CD4-positive, alpha-beta T cell treated with Interleukin-15 for 1 hour (primary cell): ENCODE measurements around the gene DDX5.
"Not testable (repeated sequence)": the region's sequence is repeated elsewhere in the genome, so short reads cannot be mapped to it uniquely, and the experiment has no call there.

Source experiments
- DNase-seq: peaks from one replicate; pipeline ENCODE4 v3.0.0-alpha.2; 2020

DDX5 gene

DNA sequence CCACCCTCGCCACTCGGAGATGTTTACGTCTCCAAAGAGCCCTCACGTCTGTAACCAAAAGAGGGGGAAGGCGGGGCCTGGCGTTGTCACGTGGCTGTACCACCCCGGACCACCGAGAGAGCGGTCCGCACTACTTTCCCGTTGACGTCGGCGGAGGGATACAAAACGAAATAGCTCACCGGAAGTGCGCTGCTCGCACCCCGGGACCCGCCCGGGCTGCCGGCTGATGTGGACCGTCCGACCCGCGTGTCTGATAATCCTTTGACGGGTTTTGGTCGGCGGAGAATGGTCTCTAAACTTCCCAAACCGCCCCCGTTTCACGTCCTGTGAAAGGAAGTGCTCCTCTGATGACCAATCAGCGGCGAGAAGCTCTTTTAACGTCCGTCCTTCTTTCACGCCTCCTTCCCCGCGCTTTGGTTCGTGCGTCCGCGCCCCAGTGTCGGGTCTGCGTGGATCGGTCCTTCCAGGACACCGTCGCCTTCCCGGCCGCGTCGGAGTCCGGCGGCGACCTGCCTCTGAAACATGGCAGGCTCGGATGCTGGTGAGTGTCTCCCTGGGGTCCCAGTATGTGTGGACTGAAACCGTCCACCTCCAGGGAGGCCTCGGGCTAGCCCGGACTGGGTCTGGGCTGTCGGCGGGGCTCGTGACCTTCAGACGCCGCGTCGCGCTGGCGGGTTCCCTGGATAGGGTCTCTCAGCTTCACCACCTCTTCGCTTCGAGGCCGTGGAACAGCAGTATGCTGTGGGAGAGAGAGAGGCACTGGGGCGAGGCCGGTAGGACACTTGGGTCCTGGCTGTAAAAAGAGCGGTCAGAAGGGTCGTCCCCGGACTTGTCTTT is 705 bp upstream of the DDX5 start, which contains the start of gene CEP95:
CEP95 (plus strand) TSS at position 402 of the 837 bp plus-strand sequence; CDS start at position 523, 121 bp downstream.
- DNase-seq, result peak; percentile 97

DNA sequence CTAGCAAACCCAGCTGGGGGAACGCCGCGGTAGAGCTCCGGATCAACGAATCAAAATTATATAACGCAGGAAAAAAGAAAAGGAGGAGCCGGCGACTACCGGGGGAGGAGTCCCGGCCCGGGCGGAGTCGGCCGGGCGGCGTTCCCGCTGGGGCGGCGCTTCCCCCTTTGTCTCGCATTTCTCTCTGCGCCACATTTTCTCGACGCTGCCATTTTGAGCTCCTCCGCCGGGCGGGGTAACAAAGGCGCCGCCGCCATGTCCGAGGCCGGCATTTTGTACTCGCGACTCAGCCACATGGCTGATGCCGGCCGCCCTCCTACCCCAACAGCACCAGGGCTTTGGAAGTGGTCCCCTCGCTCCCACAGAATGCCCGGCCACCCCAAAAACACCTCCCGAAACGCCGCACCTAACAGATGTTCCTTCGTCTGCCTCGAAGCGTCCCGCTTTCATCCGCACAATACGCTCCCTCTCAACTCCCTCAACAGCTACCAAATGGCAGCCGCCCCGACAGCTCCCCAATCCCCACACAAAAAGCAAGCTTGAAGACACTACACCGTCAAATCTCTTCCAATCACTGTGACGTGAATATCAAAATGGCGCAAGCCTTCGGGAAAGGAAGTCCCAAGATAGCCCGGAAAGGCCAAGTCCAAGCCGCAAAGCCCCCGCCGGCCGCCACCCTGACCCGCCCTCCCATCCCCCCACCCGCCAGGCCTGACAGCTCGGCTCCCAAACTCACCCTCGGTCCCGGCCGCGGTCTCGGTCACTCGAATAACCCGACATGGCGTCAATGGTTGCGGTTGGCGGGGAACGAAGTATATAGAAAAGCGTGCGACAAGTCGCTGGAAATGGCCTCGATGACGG is 519 bp downstream of the DDX5 start:
- DNase-seq, result peak; percentile 90

DNA sequence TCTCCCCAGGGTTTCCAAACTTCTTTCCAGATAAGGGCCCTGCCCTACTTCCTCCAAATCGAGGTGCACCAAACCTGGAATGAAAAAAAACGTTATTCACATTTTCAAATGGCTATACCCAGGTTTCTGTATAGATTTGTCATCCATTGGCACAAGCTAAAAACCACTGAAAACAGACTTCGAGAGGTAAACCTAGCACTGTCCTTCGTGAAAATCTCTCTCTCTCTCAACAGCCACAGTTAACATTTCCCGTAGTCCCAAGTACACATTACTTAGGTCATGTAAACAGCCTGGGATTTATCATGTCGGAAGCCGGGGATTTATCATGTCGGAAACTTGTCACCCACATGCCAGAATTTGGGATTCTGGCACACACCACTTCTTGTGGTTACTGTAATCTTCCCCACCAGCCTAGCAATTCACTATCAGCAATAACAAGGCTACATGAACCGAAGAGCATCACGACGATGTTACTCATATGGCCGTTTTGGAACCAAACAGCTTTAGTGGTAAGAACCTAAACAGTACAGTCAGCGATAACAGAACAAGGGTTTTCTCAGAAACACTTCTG is 1.2 kb downstream of the DDX5 start:
- DNase-seq, result no peak

DNA sequence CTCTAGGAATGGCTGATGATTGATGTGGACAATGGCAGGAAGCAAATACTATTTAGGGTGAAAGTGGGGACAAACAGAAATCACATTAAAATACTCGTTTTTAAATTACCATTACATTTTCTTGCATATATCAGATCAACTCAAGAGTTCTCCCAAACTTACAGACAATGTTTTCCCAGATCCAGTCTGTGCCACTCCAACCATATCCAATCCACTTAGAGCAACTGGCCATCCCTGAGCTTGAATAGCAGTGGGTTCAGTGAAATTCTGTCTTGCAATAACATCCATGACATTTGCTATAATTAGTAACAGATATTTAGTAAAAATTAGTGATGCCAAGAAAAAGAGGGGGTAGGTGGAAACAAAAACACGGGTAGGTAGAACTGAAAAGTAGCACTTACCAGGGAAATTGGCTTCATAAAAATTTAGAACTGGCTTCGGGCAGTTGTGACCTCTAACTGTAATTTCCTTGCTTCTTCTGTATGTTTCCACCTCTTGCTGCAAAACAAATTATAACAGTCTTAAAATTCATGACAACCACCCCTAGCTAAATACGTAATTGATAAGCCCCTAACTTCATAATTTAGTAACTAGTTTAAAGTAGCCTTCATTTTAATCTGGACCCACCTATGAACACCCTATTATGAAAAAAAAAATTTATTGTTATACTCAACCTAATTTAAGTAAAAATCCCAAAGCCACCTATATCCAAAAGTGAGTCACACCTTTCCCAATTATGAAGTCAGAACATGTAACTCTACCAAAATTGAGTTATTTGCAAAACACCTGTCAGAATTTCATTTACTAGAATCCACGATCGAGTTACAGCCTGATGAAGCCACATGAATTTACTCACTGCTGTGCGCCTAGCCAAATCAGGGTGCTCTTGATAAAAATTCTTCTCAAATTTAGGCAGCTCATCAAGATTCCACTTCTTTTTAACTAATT is 2.0 kb downstream of the DDX5 start:
- no peak for DNase-seq

DNA sequence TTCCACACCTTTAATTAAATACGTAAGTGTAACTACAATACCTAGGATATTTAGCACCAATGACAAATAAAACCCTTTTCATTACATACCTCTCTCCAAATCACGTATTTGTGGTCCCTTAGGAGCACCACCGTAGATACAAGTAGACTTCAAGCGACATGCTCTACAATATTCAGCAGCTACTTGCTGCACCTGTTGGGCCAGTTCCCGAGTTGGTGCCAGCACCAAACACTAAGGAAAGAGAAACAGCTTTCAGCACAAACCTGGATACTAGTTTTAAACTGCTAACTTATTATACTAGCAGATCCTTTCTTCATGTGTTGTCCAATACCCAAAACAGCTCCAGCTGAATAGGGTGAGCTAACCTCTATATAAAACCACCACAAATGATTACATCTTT is 2.7 kb downstream of the DDX5 start:
- no peak for DNase-seq

DNA sequence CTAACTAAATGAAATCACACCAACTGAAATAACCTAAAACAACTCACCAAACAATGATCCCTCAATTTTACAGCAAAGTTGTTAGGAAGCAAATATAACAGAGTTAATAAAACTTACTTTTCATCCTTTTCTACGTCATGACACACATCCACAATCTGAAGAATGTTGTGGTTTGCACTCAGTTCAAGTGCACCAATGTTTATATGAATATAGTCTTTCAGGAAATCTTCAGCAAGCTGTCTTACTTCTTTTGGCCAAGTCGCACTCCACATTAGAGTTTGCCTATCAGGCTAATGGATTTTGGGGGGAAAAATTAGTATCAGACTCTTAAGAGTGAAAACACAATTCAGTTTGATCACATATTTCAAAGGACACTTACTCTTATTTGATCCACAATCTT is 3.3 kb downstream of the DDX5 start:
- no peak for DNase-seq

DNA sequence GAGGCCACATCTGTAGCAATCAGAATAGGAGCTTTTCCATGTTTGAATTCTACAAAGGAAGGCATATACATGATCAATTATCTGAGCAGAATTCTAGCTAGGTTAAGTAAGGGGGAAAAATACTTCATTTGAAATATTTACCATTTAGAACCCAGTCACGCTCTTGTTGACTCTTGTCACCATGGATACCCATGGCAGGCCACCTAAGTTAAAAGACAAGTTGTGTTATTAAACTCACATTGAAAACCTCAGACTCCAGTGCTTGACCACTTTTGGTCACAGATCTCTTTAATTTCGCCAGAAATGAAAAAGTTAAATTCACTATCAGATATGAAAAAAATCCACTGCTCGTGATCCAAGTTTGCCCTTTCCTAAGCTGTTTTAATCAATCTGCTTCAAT is 4.1 kb downstream of the DDX5 start:
- DNase-seq, result no peak

DNA sequence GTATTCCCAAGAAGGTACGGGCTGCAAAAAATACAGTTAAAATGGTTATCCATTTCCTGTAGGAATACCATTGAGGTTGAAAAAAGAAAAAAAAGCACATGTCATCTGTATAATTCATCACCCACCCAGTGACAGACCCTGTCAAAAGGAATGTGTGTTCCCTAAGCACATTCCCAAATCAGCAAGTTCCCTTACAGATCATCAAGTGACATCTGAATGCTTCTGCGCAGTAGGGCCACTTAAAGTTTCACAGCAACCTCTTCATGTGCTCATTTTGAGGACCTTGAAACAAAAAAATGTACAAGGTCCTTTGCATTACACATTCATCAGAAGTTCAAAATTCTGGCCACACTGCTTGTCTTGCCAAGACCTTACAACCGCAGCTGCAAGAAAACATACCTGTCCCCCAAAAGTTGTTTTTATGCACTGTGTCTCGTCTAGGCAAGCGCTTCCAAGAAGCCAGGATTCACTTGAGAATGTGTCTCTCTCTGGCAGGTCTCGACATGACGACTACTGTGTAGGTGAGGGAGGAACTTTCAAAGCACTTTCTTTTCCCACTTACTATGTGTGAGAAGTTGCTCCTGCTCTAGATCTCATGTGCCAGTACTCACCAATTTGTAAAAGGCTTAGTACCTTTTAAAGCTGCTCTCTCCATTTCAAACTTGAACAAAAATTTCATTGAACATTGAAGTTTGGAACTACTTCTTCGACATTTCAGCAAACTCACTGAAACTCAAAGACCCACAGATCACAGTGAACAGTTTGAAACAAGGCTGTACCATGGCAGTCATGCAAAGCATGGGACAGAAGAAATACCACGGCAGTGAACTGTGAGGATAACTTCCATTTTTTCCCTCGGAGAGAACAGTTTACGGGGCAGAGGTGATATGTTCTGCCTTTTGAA is 5.0 kb downstream of the DDX5 start:
- DNase-seq, result no peak

DNA sequence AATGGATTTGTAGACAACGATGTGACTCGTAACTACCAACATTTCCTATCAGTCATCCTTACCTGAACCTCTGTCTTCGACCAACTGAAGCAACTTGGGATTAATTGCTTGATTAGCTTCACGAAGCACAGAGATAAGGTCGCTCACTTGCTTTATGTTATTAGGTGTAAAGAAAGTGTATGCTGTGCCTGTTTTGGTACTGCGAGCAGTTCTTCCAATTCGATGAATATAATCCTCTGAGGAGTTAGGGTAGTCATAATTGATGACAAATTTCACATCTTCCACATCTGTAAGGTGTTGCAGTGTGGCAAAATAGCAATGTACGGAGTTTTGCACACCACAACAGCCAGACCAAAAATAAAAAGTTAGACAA is 5.6 kb downstream of the DDX5 start:
- no peak for DNase-seq

DNA sequence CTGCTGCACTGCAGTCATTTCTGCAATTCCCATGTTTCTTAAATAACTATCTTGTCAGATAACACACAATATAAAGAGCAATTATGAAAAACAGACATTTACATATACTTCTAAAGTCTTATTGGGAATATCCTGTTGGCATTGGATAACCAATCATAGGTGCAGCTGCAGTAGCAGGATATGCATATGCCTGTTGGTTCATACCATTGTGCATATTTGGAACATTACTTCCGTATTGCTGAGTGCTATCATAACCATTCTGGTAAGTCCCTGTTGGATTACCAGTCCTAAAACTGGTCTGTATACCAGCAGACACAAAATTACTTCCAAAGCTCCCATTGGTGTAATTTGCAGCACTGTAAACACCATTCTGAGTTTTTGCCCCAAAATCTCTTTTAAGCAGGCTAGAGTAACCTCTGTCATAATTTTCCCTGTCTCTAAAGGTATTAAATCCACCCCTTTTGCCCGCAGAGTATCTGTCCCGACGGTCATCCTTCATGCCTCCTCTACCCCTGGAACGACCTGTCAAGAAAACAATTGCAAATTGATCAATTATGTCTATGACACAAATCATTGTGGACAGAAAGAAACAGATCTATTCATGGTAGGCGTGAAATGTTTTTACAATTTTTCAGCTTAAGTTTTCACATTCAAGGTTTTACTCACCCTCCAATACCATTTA is 6.1 kb downstream of the DDX5 start:
- no peak for DNase-seq

DNA sequence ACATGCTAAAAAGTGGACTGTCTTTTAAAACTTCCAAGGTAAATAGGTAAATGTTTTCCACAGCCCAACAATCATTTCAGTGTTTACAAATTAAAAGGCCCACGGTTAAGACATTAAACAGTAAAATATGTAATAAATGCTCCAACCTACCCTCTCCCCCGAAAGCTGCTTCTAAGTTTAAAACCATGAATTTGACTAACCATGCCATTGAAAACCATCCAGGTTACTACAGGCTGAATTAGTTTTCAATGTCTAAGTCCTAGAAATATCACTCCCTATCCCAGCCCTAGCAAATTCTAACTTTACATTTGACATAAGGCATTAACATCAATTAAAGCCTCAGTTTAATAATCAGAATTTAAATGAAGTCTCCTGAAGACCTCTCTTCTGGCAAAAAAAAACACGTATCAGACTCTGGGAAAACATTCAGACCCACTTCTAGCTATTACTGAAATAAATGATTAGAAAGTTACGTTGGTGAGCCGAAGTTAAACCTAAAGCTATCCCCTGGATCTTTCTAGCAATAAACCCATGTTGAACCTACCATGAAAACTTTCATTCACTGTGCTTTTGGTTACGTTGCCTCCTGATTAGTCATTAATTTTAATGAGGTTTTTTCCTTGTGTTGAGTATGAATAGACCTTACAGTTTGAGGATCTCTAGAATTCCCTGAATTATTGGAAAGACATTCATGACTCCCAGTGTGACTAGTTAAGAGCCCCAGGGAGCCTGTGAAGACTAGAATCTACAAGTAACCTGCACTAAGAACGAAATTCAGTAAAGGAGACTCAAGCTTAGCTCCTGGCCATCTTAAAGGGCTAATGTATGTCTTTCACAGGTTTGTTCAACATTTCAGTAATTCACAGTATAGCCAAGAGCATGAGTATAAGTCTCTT is 7.5 kb downstream of the DDX5 start:
- DNase-seq, result no peak

DNA sequence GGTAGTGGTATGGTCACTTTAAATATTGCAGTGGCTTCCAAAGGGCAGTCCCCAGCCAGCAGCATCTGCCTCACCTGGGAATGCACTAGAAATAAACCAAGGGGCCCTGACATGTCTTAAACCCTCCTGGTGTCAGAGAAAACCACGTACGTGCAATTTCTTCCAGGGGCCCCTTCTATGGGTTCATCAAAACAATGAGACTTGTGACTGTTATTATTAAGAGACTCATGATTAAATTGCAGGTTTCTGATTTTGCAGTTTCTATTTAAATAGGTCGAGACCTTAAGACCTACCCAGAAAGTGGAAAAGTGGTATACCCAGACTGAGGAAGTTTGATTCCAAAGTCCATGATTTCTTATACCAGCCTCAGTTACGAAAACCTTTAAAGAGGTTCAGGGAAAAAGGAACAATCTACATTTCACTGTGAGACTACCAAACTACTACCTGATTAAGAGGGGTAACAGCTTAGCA is 8.5 kb downstream of the DDX5 start:
- no peak for DNase-seq

DNA sequence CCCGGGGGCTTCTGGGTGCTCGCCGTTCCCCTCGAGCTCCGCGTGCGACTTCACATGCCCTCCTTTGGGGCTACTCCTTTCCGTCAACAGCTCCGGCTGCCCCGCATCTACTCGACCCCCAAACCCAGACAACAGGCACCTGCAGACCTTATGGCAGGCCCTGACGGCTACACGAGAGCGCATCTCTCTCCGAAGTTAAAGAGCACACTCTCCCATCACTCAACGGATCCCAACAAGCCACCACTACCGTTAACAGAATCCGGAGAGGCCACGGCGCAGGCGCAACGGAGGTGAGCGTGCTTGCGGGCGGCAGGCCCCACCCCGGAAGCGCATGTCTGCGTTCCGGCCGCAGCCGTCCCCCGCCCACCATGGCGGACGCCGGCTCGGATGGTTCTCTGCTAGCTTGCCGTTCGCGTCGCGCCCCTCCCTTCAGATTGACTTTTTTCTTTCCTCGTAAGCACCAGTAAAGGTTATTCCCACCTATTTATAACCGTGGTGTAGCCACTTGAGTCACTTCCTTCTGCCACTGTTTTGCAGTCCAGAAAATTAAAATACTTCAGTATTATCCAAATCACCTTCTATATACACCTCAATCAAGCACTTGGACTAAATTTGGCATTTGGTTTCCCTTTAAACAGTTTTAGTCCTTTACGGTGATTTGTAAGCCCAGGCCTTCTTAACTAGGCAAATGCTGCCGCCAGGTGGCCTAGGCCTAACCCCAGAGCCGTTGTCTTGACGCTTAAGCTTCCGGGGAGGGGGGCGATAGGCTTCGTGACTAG is 9.1 kb downstream of the DDX5 start, which contains the start of gene POLG2:
POLG2 (minus strand) TSS at position 269 of the 779 bp plus-strand sequence; CDS start at position 183, 86 bp downstream.
- peak; percentile 96 for DNase-seq

DNA sequence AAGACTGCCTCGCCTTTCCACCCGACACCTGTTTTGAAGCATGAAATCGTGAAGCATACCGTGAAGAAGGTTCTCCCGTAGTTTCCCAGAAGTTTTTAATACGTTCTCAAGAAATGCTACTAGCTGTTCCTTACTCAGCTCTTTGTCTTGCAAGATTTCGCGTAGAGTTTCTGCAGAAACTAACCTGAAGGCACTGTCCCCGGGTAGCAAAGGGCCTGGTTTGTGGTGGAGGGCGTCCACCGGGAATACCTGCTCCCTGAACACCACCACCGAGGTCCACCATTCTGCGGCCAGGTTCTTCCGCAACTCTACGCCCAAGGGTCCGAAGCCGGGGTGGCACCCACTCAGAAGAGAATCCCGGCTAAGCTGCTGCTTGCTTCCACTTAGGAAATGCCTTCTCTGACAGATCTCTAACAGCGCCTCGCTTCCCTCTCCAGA is 9.7 kb downstream of the DDX5 start:
- DNase-seq, result no peak

DNA sequence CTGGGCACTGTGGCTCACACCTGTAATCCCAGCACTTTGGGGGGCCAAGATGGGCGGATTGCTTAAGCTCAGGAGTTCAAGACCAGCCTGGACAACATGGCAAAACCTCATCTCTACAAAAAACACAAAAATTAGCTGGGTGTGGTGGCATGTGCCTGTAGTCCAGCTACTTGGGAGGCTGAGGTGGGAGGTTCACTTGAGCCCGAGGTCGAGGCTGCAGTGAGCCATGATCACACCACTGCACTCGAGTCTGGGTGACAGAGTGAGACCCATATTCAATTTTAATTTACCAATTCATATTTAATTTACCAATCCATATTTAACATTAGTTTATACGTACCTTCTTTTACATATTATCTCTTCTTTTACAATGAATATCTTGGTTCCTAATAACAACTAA is 10.8 kb downstream of the DDX5 start:
- not testable (repeated sequence) for DNase-seq

DNA sequence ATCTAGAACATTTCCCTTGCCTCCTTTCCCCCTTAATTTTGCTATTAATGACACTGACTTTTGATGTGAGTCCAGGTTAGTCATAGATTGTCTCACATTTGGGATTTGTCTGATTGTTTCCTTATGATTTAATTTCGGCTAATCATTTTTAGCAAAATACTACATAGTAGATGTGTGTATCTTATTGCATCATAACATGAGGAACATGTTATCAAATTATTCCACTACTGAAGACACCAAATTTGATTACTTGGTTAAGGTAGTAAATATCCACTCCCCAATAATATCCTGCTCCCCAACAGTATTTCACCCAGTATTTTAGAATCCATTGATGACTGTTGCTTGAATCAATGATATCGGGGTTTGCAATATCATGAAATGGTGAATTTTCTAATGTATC is 12.0 kb downstream of the DDX5 start:
- no peak for DNase-seq

DNA sequence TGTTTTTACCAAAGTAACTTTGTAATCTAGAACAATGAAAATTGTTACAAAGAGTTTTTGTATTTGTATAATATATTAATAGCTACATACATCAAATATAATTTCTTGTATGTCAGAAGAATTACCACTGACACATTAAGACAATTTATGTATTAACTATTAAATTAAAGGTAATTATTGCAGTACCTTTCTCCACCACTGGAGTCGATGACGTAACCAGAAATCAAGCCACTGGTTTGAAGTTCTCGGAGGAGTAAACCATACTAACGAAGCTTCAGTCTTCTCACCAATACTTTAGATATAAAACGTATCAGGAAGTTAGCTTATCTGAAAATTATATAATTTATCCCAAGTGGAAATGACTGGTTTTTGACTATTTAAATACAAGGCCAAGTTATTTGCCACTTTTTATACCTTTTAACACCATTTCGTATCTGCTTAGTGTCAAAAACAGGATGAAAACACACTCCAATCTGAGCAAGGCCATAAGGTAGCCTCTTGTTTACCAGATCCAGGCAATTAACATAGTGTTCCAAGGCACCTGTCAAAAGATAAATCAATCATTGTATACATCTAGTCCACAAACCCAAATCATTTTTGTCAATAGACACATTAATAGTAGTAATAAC is 13.5 kb downstream of the DDX5 start:
- no peak for DNase-seq

DNA sequence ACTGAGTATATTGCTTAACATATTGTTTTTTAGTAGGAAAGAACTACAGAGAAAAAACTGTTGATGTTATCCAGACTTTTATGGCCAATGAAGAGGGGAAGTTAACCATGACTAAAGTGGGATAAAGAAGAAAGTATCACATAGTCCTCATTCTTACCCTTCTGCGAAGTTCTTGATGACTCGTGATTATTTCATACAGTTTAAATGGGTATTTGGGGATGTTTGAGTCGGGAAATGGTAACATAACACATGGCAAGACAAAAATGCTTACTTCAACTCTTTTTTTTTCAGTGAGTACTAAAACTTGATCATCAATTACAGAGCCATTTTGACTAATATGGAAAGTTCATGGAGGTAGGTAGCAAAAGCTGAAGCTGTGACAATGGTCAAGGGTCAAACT is 14.1 kb downstream of the DDX5 start:
- no peak for DNase-seq
